H1 (cell line): Measurements from ENCODE around the gene C20orf144. TPM values are rescaled to one million over a fixed set of nuclear protein-coding genes. Genes with fewer than 3 reads are reported as not detected.

Experiments
- ASH2L ChIP-seq: fragments of 200-600, 300-600 bp; sonication (generic); IDR thresholded peaks from one replicate; pipeline ENCODE4 v1.7.1; 2017; ENCODE audit warnings: low read length
- BACH1 ChIP-seq: IDR thresholded peaks from 2 replicates; pipeline ENCODE4 v1.6.1; 2012; ENCODE audit warnings: low read length, improper control_type of control experiment
- CTBP2 ChIP-seq: IDR thresholded peaks from 2 replicates; pipeline ENCODE4 v1.7.0; 2011; ENCODE audit warnings: borderline replicate concordance, mild to moderate bottlenecking, moderate library complexity, mixed read lengths, low read length; ENCODE audit not compliant: insufficient read depth, insufficient read length
- EZH2 ChIP-seq: fragments of 200-600 bp; sonication (generic); IDR thresholded peaks from 2 replicates; pipeline ENCODE4 v1.7.1; 2012; ENCODE audit warnings: low read depth, mild to moderate bottlenecking, moderate library complexity, low read length, inconsistent platforms; ENCODE audit not compliant: severe bottlenecking
- FOSL1 ChIP-seq: IDR thresholded peaks from 2 replicates; pipeline ENCODE4 v1.6.1; 2011; ENCODE audit warnings: mild to moderate bottlenecking, low read depth, low read length, moderate library complexity; ENCODE audit not compliant: insufficient read depth
- JUND ChIP-seq: IDR thresholded peaks from 2 replicates; pipeline ENCODE4 v1.6.1; 2011; ENCODE audit warnings: mild to moderate bottlenecking, improper control_type of control experiment, low read length
- KDM5A ChIP-seq: fragments of 200-600 bp; IDR thresholded peaks from 2 replicates; pipeline ENCODE4 v1.7.1; 2012; ENCODE audit warnings: mild to moderate bottlenecking, low read length, inconsistent platforms, mixed read lengths
- TEAD4 ChIP-seq: IDR thresholded peaks from 2 replicates; pipeline ENCODE4 v1.6.1; 2012; ENCODE audit warnings: low read depth, low read length, inconsistent platforms, mixed read lengths
- polyA plus RNA-seq, 7 experiments: library from polyadenylated mRNA; depleted of rRNA in 3 of 7; stranded (reverse) in 5 of 7; unstranded in 2 of 7; fragments of >200 nt in 5 of 7; fragments of 200-250 nt in 2 of 7; gene quantifications; 1 replicate in 5 of 7; 2 replicates in 1 of 7; 4 replicates in 1 of 7; pipeline versions ENCODE4 v1.2.1 to v1.2.3, GENCODE V29; 2011 to 2013; ENCODE audit warnings: missing spikeins in 2 of 7, mixed read lengths in 2 of 7
- total RNA-seq: library from RNA; stranded (reverse); fragmentation: NEBNext Ultra II Directional; extraction: Animal tissue kit (Norgen Biotek cat#: 25700); gene quantifications from 2 replicates; pipeline ENCODE4 v1.2.1, GENCODE V29; 2021
- TF ChIP-seq, protein P1 (sequence below): fragments of 300-600 bp; sonication (generic); IDR thresholded peaks from 2 replicates; pipeline ENCODE4 v1.7.1; 2012; ENCODE audit warnings: low read length, moderate library complexity, mild to moderate bottlenecking, inconsistent platforms; ENCODE audit not compliant: insufficient replicate concordance
- TF ChIP-seq, protein P2 (sequence below): IDR thresholded peaks from 2 replicates; pipeline ENCODE4 v1.6.1; 2012; ENCODE audit warnings: inconsistent platforms

Gene C20orf144
- total and polyA plus RNA-seq, 2 of the 8 experiments (the other 6 are each of a cell fraction or from before 2014, with no cell fraction given), result 0.21 to 0.24 TPM

DNA sequence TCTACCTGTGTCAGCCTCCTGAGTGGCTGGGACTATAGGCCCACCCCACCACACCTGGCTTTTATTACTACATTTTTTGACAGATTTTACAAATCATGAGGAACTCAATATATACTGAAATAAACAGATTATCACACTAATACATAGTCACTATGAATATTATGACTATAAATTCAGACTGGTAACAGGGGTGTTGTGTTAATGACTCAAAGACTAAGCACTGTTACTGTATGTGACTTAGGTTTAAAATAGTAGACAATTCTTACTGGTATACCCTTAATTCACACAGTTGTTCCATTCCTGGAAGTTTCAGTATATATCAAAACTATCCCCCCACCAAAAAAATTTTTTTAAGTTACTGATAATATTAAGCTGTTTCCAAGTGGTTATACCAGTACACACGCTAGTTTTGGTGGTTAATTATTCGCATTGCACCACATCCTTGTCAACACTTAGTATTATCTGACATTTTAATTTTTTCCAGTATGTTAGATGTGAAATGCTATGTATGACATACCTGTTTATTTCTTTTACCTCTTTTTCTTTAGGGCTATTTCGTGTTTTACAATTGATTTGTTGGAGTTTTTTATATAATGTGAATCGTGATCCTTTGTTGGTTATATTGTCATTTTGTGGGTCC, 34.4 kb upstream of the C20orf144 start (continued):
- TF ChIP-seq, protein P1, sequence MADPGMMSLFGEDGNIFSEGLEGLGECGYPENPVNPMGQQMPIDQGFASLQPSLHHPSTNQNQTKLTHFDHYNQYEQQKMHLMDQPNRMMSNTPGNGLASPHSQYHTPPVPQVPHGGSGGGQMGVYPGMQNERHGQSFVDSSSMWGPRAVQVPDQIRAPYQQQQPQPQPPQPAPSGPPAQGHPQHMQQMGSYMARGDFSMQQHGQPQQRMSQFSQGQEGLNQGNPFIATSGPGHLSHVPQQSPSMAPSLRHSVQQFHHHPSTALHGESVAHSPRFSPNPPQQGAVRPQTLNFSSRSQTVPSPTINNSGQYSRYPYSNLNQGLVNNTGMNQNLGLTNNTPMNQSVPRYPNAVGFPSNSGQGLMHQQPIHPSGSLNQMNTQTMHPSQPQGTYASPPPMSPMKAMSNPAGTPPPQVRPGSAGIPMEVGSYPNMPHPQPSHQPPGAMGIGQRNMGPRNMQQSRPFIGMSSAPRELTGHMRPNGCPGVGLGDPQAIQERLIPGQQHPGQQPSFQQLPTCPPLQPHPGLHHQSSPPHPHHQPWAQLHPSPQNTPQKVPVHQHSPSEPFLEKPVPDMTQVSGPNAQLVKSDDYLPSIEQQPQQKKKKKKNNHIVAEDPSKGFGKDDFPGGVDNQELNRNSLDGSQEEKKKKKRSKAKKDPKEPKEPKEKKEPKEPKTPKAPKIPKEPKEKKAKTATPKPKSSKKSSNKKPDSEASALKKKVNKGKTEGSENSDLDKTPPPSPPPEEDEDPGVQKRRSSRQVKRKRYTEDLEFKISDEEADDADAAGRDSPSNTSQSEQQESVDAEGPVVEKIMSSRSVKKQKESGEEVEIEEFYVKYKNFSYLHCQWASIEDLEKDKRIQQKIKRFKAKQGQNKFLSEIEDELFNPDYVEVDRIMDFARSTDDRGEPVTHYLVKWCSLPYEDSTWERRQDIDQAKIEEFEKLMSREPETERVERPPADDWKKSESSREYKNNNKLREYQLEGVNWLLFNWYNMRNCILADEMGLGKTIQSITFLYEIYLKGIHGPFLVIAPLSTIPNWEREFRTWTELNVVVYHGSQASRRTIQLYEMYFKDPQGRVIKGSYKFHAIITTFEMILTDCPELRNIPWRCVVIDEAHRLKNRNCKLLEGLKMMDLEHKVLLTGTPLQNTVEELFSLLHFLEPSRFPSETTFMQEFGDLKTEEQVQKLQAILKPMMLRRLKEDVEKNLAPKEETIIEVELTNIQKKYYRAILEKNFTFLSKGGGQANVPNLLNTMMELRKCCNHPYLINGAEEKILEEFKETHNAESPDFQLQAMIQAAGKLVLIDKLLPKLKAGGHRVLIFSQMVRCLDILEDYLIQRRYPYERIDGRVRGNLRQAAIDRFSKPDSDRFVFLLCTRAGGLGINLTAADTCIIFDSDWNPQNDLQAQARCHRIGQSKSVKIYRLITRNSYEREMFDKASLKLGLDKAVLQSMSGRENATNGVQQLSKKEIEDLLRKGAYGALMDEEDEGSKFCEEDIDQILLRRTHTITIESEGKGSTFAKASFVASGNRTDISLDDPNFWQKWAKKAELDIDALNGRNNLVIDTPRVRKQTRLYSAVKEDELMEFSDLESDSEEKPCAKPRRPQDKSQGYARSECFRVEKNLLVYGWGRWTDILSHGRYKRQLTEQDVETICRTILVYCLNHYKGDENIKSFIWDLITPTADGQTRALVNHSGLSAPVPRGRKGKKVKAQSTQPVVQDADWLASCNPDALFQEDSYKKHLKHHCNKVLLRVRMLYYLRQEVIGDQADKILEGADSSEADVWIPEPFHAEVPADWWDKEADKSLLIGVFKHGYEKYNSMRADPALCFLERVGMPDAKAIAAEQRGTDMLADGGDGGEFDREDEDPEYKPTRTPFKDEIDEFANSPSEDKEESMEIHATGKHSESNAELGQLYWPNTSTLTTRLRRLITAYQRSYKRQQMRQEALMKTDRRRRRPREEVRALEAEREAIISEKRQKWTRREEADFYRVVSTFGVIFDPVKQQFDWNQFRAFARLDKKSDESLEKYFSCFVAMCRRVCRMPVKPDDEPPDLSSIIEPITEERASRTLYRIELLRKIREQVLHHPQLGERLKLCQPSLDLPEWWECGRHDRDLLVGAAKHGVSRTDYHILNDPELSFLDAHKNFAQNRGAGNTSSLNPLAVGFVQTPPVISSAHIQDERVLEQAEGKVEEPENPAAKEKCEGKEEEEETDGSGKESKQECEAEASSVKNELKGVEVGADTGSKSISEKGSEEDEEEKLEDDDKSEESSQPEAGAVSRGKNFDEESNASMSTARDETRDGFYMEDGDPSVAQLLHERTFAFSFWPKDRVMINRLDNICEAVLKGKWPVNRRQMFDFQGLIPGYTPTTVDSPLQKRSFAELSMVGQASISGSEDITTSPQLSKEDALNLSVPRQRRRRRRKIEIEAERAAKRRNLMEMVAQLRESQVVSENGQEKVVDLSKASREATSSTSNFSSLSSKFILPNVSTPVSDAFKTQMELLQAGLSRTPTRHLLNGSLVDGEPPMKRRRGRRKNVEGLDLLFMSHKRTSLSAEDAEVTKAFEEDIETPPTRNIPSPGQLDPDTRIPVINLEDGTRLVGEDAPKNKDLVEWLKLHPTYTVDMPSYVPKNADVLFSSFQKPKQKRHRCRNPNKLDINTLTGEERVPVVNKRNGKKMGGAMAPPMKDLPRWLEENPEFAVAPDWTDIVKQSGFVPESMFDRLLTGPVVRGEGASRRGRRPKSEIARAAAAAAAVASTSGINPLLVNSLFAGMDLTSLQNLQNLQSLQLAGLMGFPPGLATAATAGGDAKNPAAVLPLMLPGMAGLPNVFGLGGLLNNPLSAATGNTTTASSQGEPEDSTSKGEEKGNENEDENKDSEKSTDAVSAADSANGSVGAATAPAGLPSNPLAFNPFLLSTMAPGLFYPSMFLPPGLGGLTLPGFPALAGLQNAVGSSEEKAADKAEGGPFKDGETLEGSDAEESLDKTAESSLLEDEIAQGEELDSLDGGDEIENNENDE, result no peak
- TF ChIP-seq JUND (no peak), TEAD4 (no peak), EZH2 (no peak), CTBP2 (no peak), ASH2L (no peak), FOSL1 (no peak), BACH1 (no peak), KDM5A (no peak)
- TF ChIP-seq, protein P2, sequence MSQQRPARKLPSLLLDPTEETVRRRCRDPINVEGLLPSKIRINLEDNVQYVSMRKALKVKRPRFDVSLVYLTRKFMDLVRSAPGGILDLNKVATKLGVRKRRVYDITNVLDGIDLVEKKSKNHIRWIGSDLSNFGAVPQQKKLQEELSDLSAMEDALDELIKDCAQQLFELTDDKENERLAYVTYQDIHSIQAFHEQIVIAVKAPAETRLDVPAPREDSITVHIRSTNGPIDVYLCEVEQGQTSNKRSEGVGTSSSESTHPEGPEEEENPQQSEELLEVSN, result no peak
